GM21360 (cell line): ENCODE measurements around the gene CELF2.

Experiments used
- ATAC-seq: cut with Tn5 transposase; IDR thresholded peaks from one replicate; pipeline ENCODE4 v1.9.1; 2021; ENCODE audit warnings: mild to moderate bottlenecking, moderate library complexity; ENCODE audit not compliant: unreplicated experiment

The CELF2 gene

DNA sequence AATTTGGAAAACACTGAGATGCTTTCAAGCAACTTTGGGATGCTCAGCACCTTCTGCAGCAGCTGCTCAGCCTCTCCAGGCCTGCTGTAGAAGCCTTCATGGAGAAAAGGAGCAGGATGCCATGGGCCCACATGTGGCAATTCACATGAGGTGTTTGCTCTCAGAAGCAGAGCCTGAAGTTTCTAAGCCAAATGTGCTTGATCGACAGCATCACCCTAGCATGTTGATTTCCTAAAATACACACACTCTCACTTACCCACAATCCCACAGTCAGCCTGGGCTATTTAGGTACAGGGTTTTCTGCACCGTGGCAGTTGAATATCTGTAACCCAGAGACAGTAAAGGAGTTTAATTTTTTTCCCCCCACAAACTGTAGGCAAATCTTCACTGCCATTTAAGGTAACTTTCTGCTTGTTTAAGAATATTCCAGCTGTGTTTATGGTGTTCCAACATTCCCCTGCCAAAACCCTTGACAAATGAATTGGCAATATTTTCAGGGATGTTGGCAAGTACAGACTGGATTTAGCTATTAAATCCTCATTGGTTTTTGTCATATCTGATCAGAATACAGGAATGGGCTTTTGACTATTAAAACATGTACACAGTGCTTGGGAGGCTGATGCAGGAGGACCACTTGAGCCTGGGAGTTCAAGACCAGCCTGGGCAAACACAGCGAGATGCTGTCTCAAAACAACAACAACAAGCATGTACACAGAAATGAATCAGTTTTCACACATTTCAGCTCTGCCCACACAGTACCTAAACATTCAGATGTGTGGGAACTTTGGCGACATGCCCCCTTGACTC lies 244.2 kb downstream of the CELF2 start:
- ATAC-seq = peak; percentile 36

DNA sequence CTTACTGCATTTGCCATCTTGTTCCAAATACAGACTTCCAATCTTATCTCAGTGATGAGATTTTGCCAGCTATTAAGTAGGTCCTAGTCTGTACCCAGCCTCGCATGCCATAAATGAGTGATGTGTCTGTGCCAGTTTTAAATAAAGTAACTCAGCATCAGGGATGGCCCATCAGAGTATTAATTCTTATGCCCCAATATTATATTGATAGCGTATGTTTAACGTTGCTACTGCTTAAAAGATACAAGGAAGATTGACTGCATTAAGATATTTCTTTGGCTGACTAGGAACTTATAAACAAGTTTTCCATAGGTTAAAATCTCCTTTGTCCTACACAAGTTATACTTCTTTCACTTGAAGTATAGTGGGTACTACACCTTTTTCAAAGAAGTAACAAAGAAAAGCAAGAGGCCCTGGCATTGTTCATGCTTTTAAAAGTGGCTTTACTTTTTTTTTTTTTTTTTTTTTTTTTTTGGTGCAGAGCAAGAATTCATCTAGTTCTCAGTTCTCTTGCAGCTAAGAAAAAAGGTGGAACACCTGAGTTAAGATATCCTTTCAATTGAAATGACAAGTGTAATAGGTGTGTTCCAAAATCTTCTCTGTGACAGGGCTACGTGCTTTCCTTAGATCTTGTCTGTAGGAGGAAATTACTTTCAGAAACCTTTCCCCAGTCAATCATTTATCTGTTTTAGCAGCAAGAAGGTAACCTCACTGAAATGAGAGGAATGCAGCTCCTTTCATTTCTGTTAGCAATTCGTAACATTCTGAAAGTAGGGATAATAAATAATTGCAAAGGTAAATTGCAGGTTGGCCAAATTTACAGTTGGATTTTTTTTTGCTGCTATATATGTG lies 245.0 kb downstream of the CELF2 start:
- ATAC-seq = no peak

DNA sequence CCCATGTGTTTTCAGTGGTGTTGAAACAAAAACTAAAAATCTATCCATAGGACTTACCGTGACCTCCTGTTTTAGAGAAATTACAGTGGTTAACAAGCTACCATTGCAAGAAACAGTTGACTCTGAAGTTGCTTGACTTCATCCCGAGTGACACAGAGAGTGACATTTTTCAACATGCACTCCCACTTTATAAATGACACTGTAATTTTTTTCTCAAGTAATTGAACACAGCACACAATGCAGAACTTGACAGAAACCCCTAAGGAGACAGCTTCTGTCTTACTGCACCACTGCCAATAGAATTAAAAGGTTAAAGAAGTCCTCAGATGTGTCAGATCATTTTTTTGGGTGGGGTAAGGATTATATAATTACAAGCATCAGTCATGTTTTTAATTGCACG lies 246.1 kb downstream of the CELF2 start:
- ATAC-seq = no peak

DNA sequence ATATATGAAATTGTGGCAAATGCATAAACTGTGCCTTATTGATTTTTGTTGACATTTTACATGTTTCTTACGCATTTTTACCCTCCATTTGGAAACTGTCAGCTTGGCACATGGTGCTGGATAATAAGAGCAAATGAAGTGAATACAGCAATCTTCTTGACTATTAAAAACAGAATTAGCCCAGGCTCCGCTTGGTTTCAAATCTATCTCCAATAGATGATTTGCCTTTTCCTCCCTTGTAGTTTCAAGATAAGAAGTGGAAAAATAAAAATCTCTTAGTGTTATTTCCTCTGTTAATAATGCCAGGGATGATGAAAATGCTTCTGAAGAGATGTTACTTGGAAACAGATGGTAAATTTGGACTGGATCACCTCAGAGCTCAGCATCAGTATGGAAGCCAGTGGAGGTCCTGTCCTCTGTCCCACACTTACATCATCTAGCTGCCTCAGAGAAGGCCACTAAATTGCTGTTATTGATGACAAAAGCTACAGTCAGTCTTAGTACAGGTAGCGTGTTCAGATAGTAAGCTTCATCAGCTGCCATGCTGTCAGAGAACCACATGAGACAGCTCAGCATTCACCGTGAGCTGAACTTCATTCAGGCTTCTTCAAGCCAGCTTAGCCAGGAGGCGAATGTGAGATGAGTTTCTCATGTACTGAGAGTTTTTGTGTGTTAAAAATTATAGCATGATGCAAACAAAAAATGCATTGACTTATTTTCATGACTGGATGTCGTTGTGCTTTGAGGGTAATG lies 246.8 kb downstream of the CELF2 start:
- ATAC-seq = no peak

DNA sequence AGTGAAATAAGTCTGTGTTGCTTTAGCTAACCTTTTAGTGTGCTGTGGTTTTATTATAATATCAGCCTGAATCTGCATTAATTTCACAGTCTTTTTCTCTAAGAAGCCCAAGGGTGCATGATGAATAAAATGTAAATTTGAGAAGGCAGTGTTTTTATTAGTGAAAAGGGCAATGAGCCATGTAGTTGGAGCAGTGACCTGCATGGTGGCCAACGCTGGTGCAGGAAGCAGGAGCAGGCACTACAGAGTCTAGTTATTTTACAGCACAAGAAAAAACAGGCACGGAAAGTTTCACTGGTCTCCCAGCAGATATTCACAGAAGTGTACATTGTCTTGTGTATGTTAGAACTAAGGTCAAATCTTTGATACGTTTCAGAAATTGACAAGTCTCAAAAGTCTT lies 247.8 kb downstream of the CELF2 start:
- no peak for ATAC-seq

DNA sequence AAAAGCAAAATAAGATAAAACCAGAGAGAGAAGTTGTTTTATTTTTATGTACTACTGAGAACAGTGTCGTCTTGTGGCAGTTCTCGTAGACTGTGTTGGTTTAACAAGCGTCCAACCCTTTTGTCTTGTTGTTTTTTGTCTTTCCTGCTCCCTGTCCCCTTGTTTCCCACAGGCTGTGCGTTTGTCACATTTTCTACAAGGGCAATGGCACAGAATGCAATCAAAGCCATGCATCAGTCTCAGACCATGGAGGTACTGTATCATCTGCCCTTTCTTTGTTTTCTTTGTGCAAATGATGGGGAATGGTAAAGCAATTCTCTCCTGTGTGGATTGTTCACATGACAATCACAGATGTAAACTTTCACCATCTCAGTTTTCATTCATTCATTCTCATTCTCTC lies 248.8 kb downstream of the CELF2 start:
- no peak for ATAC-seq

DNA sequence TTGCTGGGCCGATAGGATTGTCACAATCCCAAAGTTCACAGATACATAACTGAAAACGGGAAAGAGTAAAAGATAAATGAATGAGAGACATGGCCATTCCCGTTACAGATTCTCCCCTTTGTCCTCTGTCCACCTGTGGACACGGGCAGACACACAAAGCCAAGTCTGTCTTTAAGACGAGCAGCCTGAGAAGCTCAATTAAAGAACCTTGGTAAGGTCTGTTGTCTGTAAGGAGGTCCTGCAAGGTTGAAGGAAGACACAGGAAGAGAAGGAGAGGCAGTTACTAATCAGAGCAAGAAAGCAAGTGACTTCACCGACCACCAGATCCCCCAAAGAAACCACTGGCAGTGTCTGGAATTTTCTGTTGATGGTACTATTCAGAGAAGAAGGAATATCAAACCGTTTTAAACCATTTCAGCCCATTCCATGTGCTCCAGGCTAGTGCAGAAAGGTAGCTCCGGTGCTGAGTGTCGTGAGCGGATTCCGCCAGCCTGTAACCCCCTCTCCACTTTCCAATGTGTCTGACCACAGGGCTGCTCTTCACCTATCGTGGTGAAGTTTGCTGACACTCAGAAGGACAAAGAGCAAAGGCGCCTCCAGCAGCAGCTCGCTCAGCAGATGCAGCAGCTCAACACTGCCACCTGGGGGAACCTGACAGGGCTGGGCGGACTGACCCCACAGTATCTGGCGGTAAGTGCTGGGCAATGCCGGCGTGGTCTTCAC lies 252.6 kb downstream of the CELF2 start:
- ATAC-seq = peak; percentile 74

DNA sequence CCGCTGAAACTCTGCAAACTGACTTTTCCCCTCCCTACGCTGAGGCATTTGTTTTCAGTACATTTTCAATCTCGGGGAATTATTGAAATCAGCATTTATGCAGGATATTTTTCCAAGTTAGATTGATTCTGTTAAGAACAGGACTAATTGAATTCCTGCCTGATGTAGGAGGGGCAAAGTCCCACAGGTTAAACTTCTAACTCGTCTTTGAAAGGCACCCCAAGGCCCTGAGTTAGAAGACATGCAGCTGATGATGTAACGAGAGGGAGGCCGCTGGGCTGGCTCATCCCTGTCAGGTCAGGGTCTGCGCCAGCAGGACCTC lies 253.1 kb downstream of the CELF2 start:
- ATAC-seq = no peak

DNA sequence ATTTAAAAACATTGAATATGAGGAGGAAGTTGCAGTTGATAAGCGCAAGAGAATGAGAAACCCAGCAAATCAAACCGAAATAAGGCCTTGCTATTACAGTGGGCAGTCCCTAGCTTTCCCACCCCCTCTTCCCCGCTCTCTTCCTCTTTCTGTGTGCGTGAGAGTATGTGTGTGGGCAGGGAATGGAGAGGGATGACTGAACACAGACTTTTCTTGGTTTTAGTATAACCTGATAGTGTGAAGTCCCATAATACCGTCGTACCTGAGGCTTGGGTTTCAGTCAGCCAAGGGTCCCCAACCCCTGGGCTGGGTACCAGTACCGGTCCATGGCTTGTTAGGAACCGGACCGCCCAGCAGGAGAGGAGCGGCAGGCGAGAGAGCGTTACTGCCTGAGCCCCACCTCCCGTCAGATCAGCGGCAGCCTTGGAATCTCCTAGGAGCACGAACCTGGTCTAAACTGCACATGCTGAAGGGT lies 255.3 kb downstream of the CELF2 start:
- ATAC-seq = peak; percentile 54

DNA sequence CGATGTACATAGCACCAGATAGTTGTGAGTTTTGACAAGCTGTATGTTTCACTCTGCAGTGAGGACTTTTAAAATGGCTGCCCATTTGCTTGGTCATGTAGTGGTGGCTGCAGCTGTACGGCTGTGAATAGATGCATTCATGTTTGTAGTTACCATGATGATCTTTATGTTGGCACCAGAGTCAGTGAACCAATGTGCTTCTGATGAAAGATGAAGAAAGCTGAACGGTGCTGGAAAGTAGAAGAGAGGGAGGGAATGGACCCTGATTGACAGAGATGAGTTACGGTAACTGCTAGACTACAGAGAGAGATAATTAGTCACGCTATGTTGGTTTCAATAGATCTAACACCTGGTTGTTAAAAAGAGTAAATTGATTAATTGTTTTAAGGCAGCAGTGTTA lies 256.8 kb downstream of the CELF2 start:
- ATAC-seq = no peak

DNA sequence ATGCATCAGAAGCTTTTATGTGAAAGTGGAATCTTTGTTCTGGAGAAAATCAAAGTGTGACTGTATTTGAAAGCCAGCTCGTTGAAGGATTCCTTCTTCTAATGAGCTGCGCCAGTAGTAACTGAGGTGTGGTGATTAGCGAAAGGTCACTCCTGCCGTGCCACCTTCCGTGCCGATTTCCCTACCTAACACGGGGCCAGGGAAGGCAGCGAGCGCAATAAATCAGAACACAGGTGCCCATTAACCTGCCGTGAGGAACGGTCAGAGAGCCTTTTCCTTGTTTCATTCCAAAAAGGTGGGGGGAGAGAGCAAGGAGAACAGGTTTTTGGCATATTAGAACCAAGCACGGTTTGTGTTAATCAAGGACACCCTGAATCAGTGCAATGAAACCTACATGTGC lies 258.0 kb downstream of the CELF2 start:
- ATAC-seq = no peak

DNA sequence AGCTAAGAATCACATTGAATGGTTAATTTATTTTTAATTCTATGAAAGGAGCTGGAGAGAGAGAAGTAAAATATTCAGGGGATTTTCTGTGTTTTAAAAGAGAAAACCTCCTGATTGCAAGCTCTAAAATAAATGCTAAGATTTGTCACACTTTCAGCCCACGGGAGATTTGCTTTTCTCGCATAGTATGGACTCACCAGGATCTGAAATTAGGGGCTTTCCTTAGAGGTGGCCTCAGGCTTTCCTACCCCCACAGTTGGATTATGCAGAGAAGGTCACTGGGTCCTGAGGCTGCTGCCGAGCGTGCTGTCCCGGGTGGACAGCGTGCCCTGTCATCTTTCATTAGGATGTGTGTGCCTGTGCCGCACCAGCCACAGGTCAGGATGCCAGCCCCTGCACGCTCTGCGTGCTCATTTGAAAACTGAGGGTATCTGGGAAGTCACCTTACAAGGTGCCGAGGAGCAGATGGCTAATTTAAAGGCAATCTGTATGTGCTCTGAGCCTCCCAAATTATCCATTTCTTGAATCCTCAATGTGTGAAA lies 258.8 kb downstream of the CELF2 start:
- ATAC-seq = no peak

DNA sequence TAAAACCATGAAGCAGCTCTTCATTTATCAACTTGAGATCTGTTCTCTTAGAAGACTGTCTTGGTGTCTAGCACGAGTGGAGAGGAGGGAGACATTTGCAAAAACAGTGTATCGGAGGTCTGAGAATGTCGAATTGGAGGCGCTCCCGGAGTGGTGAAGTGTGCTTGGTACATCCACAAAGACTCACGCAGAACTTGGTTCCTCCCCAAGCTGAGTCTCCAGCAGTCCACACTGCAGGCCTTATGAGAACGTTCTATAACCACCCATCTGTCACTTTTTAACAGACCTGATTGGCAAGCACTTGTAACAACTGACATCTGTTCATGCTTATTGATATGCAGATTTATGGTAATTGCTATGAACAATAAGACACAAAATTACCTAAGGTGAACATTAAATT lies 261.6 kb downstream of the CELF2 start:
- no peak for ATAC-seq

DNA sequence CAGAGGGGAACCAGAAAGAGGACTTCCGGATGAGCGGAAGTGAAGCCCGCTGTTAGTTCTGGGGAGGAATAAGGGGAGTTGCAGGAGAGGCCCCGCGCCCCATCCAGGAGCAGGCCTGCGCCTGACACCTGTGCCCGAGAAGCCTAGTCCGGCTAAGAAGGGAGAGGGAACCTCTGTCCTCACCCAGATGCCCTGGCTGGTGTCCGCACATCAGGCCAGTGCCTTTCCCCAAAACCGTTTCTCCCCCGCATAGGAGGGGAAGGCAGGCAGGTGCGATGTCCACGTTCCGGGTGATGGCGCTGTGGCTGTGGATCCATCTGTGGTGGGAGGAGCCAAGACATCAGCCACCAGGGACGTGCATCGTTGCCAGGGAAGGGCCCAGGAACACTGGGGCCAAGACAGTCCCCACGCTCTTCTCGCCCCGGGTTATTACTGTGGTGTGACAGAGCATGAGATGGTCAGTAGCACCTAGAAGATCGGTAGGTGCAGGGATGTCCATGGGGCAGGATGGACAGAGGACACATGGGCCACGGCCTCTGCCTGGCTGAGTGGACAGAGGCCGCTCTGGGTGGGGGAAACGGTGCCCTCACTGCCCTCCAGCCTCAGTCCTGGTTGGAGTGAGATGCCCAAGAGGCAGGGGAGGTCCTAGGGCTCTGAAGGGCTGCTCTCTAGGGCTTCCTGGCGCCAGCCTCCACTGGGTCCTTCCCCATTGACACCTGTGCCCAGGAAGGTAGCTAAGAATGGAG lies 262.7 kb downstream of the CELF2 start:
- ATAC-seq = no peak

DNA sequence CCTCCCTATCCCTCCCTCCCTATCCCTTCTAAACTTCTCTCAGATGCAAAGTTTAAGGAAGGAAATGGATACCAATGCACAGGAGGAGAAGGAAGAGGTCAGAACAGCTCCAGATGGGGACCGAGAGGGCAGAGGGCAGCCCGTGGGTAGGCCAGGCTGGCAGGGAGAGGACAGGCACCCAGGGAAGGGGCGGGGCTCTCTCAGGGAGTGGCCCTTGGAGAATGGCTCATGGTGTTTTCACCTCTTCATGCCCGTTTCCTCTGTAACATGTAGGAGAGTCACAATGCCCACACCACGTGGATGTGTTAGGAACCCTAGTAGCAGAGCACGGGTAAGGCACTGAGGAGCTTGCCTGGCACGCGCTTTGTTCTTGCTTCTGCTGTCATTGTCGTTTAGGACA lies 264.5 kb downstream of the CELF2 start:
- no peak for ATAC-seq

DNA sequence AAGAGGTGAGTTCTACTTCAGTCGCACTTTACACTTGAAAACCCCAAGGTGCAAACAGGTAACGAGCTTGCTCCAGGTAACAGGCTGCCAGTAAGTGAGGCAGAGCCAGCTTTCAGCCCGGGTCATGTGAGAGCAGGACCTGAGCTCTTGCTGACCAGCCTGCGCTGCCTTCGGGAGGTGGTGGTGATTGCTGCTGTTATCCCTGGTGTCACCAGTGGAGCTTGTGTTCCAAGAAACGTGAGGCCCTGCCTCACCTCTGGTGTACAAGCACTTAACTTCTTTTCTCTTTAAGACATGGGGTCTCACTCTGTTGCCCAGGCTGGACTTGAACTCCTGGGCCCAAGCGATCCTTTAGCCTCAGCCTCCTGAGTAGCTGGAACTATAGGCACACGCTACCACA lies 265.0 kb downstream of the CELF2 start:
- no peak for ATAC-seq

DNA sequence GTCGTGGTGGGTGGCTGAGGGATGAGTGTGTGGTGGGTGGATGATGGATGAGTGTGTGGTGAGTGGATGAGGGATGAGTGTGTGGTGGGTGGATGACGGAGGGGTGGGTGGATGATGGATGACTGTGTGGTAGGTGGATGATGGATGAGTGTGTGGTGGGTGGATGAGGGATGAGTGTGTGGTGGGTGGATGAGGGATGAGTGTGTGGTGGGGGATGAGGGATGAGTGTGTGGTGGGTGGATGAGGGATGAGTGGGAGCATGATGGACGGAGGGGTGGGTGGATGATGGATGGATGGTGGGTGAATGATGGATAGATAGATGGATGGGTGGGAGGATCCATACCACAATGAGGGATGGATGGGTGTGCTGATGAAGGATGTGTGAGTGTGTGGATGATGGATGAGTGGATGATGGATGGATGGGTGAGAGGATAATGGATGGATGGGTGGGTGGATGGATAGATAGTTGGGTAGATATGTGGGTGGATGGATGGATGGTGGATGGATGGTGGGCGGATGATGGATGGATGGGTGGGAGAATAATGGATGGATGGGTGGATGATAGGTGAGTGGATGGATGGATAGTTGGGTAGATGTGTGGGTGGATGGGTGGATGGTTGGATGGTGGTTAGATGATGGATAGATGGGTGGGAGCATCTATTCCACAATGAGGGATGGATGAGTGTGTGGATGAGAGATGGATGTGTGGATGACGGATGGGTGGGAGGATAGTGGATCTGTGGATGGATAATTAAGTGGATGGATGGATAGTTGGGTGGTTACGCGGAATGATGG lies 266.8 kb downstream of the CELF2 start:
- ATAC-seq = no peak

DNA sequence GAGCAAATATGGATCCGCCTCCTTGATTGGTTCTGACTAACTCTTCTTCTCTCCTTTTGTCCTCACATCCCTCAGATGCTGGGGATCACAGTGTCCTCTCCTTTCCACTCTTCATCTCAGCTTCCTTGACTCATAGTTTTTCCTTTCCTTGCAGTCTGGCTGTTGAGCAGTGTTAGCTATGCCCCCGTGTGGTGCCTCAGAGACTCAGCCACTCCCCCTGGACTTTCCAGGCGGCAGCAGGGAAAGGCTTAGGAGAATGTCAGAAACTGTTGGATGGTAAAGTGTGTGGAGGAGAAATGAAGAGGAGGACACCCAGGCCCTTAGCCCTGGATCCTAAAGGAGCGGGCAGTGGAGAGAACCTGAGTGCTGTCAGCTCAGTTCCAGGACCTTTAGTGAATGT lies 267.5 kb downstream of the CELF2 start:
- ATAC-seq = no peak

DNA sequence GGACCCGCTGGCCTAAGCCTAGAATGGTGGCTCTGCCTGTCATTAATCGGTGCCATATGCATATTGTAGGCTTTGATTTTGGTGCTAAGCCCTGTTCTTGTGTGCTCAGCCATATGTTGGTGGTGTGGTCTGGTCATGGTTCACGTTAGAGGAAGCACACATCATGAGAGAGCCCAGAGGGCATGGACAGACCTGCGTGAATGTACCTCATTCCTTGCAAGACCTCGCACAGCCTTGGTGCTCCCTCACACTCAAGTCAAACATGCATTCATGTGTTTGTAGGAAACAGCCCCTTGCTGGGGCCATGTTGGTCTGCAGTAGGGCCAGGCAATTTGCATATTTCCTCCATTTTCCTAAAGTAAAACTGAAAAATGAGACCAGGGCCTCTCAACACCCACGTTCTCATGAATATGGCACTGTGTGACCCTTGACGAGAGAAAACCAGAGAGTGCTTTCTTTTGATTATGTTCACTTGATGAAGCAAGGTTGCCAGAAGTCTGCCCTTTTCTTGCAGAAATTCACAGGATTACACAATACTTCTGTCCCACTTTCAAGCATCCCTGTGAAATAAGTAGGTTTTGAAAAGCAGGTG lies 268.7 kb downstream of the CELF2 start:
- peak; percentile 83 for ATAC-seq
